GM12878 (cell line): ENCODE data around the gene PRRG3. TPM values are rescaled to one million over a fixed set of nuclear protein-coding genes. Genes with fewer than 3 reads are reported as not detected.

ENCODE experiments used
- ATAC-seq: fragments of 200-7000 bp; cut with Tn5 transposase; 3 replicates; pipeline ENCODE4 v1.9.1; 2020; ENCODE audit warnings: mild to moderate bottlenecking, moderate library complexity
- Bru-seq: library from RNA; stranded (reverse); fragments of 400-500 nt; gene quantifications from one replicate; lab custom pipeline; 2021; lab: Mats Ljungman, UMichigan
- BruChase-seq, 2 experiments: library from RNA; stranded (reverse); fragments of 400-500 nt; gene quantifications; one replicate each; lab custom pipeline; 2021; lab: Mats Ljungman, UMichigan
- BruUV-seq: library from RNA; stranded (reverse); fragments of 400-500 nt; replicated peaks from 2 replicates; lab custom pipeline; 2021; lab: Mats Ljungman, UMichigan
- CTCF ChIA-PET: fragments of 300-600 bp; sonication (Branson Sonifier 250); formaldehyde crosslinking; extraction: SDS; loops from one replicate; lab custom pipeline; 2021; ENCODE audit warnings: inconsistent platforms; lab: Yijun Ruan, JAX
- POLR2A ChIA-PET: fragments of 350-600 bp; formaldehyde crosslinking; extraction: SDS; loops from one replicate; lab custom pipeline; 2021; ENCODE audit warnings: inconsistent platforms; lab: Charles Lee
- RAD21 ChIA-PET: fragments of 300-600 bp; sonication (Branson Sonifier 250); formaldehyde crosslinking; loops from one replicate; lab custom pipeline; 2023; ENCODE audit warnings: antibody characterized with exemption; ENCODE audit not compliant: unreplicated experiment; lab: Charles Lee
- SMC1A ChIA-PET: fragments of 300-600 bp; sonication (Branson Sonifier 250); formaldehyde crosslinking; loops from one replicate; lab custom pipeline; 2023; ENCODE audit not compliant: unreplicated experiment, uncharacterized antibody; lab: Charles Lee
- DNase-seq: peaks from one replicate; pipeline ENCODE4 v3.0.0-alpha.2; 2011; ENCODE audit warnings: low read depth, low spot score
- FAIRE-seq: peaks from 3 replicates; lab custom pipeline; 2011; peaks lifted over from hg19 to GRCh38; lab: Jason Lieb, UNC
- H2AFZ ChIP-seq: 2 replicates; pipeline ENCODE4 v1.6.0; 2011; ENCODE audit warnings: low read depth, low read length, control low read depth; ENCODE audit not compliant: control insufficient read depth
- H3K27ac ChIP-seq: 2 replicates; pipeline ENCODE4 v1.5.1; 2011; ENCODE audit warnings: control low read depth; ENCODE audit not compliant: control insufficient read depth, insufficient read depth
- H3K27me3 ChIP-seq, 2 experiments: replicated peaks in 1 of 2; 2 replicates each; pipeline versions ENCODE4 v1.6.0 to v1.6.1; 2011; ENCODE audit warnings: low read length in 1 of 2; ENCODE audit not compliant: control insufficient read depth in 2 of 2, insufficient read depth in 2 of 2
- H3K36me3 ChIP-seq, 2 experiments: 2 replicates each; pipeline ENCODE4 v1.5.1; 2011; ENCODE audit warnings: low read length in 1 of 2; ENCODE audit not compliant: control insufficient read depth in 2 of 2, insufficient read depth in 2 of 2
- H3K4me1 ChIP-seq: 2 replicates; pipeline ENCODE4 v1.6.1; 2011; ENCODE audit warnings: mild to moderate bottlenecking, low read length, moderate library complexity, mixed read lengths; ENCODE audit not compliant: control insufficient read depth, insufficient read depth
- H3K4me2 ChIP-seq: 2 replicates; pipeline ENCODE4 v1.6.0; 2011; ENCODE audit warnings: control low read depth; ENCODE audit not compliant: control insufficient read depth, insufficient read depth
- H3K4me3 ChIP-seq: fragments of 200-600 bp; sonication (generic); 2 replicates; pipeline ENCODE4 v1.5.1; 2016
- H3K79me2 ChIP-seq: 2 replicates; pipeline ENCODE4 v1.6.0; 2011; ENCODE audit warnings: low read length; ENCODE audit not compliant: control insufficient read depth, insufficient read depth
- H3K9ac ChIP-seq: 2 replicates; pipeline ENCODE4 v1.8.0; 2011; ENCODE audit warnings: low read length, control low read depth, mixed read lengths; ENCODE audit not compliant: control insufficient read depth, insufficient read depth
- H3K9me3 ChIP-seq: replicated peaks from 3 replicates; pipeline ENCODE4 v1.5.1; 2011; ENCODE audit warnings: mild to moderate bottlenecking, low read length; ENCODE audit not compliant: control insufficient read depth, insufficient read depth
- H4K20me1 ChIP-seq: 2 replicates; pipeline ENCODE4 v1.6.0; 2011; ENCODE audit not compliant: control insufficient read depth, insufficient read depth
- NBN ChIP-seq: fragments of 450-650 bp; IDR thresholded peaks from 2 replicates; pipeline ENCODE4 v1.6.1; 2016
- WGBS: methylation state at CpG from one replicate; pipeline ENCODE4 v1.1.6; 2016; ENCODE audit warnings: low lambda C conversion rate; ENCODE audit not compliant: insufficient replicate concordance, insufficient coverage; ENCODE audit errors: missing lambda C conversion rate; 5-methylcytosine and 5-hydroxymethylcytosine counted together
- in situ Hi-C: fragments of 300-500 bp; cut with MboI; formaldehyde crosslinking; loops from 9 replicates; pipeline ENCODE4 v1.14.3; 2018; ENCODE audit warnings: mixed read lengths
- intact Hi-C: fragments of 100-400 bp; cut with micrococcal nuclease; formaldehyde crosslinking; loops from one replicate; pipeline ENCODE4 v1.14.2; 2022; ENCODE audit not compliant: unreplicated experiment
- long read RNA-seq, 2 experiments: library from polyadenylated mRNA; unstranded; transcript quantifications; one replicate each; pipeline ENCODE4 v2.0.0, GENCODE V29; 2019 to 2020
- polyA minus RNA-seq, 3 experiments: library from RNA; depleted of rRNA, polyadenylated mRNA; stranded (reverse); fragments of >200 nt; gene quantifications; 2 replicates each; pipeline ENCODE4 v1.2.3, GENCODE V29; 2011
- polyA plus RNA-seq, 11 experiments: library from polyadenylated mRNA; depleted of rRNA in 4 of 11; unstranded in 6 of 11; stranded (reverse) in 5 of 11; fragments of >200 nt; fragmentation: Nextera tagmentation in 4 of 11; fragmentation: Illumina TruSeq in 1 of 11; extraction: Ambion mirVana in 4 of 11; extraction: Trizol in 1 of 11; gene quantifications; 1 replicate in 1 of 11; 2 replicates in 10 of 11; pipeline versions ENCODE4 v1.2.1 to v1.2.3, GENCODE V29; 2011 to 2016; ENCODE audit warnings: inconsistent platforms in 2 of 11, missing spikeins in 2 of 11, low read depth in 1 of 11
- total RNA-seq, 4 experiments: library from RNA; depleted of rRNA in 3 of 4; stranded (reverse); fragments of >200 nt in 3 of 4; fragmentation: Illumina TruSeq in 1 of 4; extraction: Trizol in 1 of 4; gene quantifications; 2 replicates each; pipeline versions ENCODE4 v1.2.1 to v1.2.3, GENCODE V29; 2013 to 2021

The PRRG3 gene
- total RNA-seq (2013; cell fraction: nucleolus; rRNA removed), result not detected in 2 replicates
- not detected in 2 replicates for total RNA-seq (2014; rRNA removed)
- total RNA-seq (2014; rRNA removed; fragmentation: Illumina TruSeq; extraction: Trizol), result not detected in 2 replicates
- total RNA-seq (2021), result not detected in 2 replicates
- polyA plus RNA-seq (2011; ENCODE audit: low read depth), result not detected
- polyA plus RNA-seq (2011; rRNA removed), result not detected in 2 replicates
- not detected in 2 replicates for polyA plus RNA-seq (2011; cell fraction: cytosol; rRNA removed)
- not detected in 2 replicates for polyA plus RNA-seq (2011; cell fraction: nucleus; rRNA removed)
- polyA plus RNA-seq (2012), result not detected in 2 replicates
- not detected in 2 replicates for polyA plus RNA-seq (2014; fragmentation: Illumina TruSeq; extraction: Trizol)
- under 1 TPM in 1 of 2 experiments, not detected in 1; under 0.01 TPM for polyA plus RNA-seq (2014; fragmentation: Nextera tagmentation; extraction: Ambion mirVana)
- not detected in 2 replicates for polyA plus RNA-seq (2014; rRNA removed)
- not detected for polyA plus RNA-seq (2016; fragmentation: Nextera tagmentation; extraction: Ambion mirVana)
- not detected in 2 replicates for polyA minus RNA-seq (2011; rRNA and poly(A)+ RNA removed)
- not detected in 2 replicates for polyA minus RNA-seq (2011; cell fraction: cytosol; rRNA and poly(A)+ RNA removed)
- polyA minus RNA-seq (2011; cell fraction: nucleus; rRNA and poly(A)+ RNA removed), result not detected in 2 replicates
- not detected for Bru-seq, nascent RNA
- not detected for BruChase-seq, experiment 1, labeled RNA remaining after a 6-hour chase
- BruChase-seq, experiment 2, labeled RNA remaining after a 2-hour chase, result not detected
- long read RNA-seq, experiment 1, result 0 reads
- long read RNA-seq, experiment 2, result 0 reads

- DNase-seq (no peak), FAIRE-seq (no peak), ATAC-seq (no peak)
- intact Hi-C loops (no loop called here), in situ Hi-C loops (loop anchor here (25.0 kb wide), 1 partner anchor 933 kb away; no protein-coding TSS in a partner anchor)
- H4K20me1 ChIP-seq, result no peaks in the 10 kb centered on the region
- H3K36me3 ChIP-seq, result no peaks in the 10 kb centered on the region
- no peaks in the 10 kb centered on the region for H3K4me1 ChIP-seq
- 61% methylated on average over 19 of the region's 100 CpGs for WGBS
- ChIA-PET SMC1A (no interaction called here), CTCF (no interaction called here), POLR2A (no interaction called here), RAD21 (no interaction called here)
- H2AFZ ChIP-seq, result no peak within 1 kb of the TSS
- H3K79me2 ChIP-seq, result no peaks in the 10 kb centered on the region
- no peak within 1 kb of the TSS for H3K9ac ChIP-seq
- H3K27ac ChIP-seq, result no peak within 1 kb of the TSS
- BruUV-seq, result no TSS peak
- H3K27me3 ChIP-seq, result no peaks in the 10 kb centered on the region
- no peaks in the 10 kb centered on the region for H3K9me3 ChIP-seq
- no peak within 1 kb of the TSS for H3K4me2 ChIP-seq
- TF ChIP-seq NBN, result no peak
- TF ChIP-seq, all 136 proteins: peak for 0
- H3K4me3 ChIP-seq, result no peak within 1 kb of the TSS
Measured at GRCh38 chrX:151694661-151695582, at the start of gene PRRG3. TSS of gene PRRG3 (plus strand) at chrX:151695458. CDS start at chrX:151698815, 3,357 bp downstream.
